ENCODE results near the gene ITPK1. TPM values are rescaled to one million over a fixed set of nuclear protein-coding genes. Genes with fewer than 3 reads are reported as not detected.

Gene ITPK1
- total RNA-seq, 2 donors from 2014 or later, result 53.8 to 85.0 TPM

GRCh38 chr14:92890830-92891588 is 224.7 kb downstream of the ITPK1 start:
- Histone ChIP-seq H3K27ac (no peak overlapping the region), H3K36me3 (no peaks in the 10 kb centered on the region), H3K9me3 (peaks cover 7% of the 10 kb centered on the region), H3K4me3 (no peak overlapping the region), H3K27me3 (replicated peaks; ENCODE audit: insufficient read depth) (no peaks in the 10 kb centered on the region), H3K4me1 (ENCODE audit: control insufficient read depth in 1 of 2, low read depth in 2 of 2) (no peaks in the 10 kb centered on the region)
- no peak for ATAC-seq (ENCODE audit: insufficient number of reproducible peaks, low FRiP score, low read depth)
- no peak for DNase-seq (ENCODE audit: low spot score)
- TF ChIP-seq CTCF (IDR thresholded peaks at IDR 0.05), result no peak

- TF ChIP-seq CTCF (IDR thresholded peaks at IDR 0.05), result no peak
- no peak overlapping the region for H3K4me3 ChIP-seq
- H3K27ac ChIP-seq, result no peak overlapping the region
- no peaks in the 10 kb centered on the region for H3K27me3 ChIP-seq (replicated peaks; ENCODE audit: insufficient read depth)
- no peak for DNase-seq (ENCODE audit: low spot score)
- ATAC-seq (ENCODE audit: insufficient number of reproducible peaks, low FRiP score, low read depth), result no peak
- H3K4me1 ChIP-seq (ENCODE audit: control insufficient read depth in 1 of 2, low read depth in 2 of 2), result no peaks in the 10 kb centered on the region
- H3K9me3 ChIP-seq, result peaks cover 7% of the 10 kb centered on the region
- no peaks in the 10 kb centered on the region for H3K36me3 ChIP-seq
Observed at GRCh38 chr14:92888896-92889295, 226.8 kb downstream of the ITPK1 start.

GRCh38 chr14:92887157-92887556 is 228.6 kb downstream of the ITPK1 start:
- no peaks in the 10 kb centered on the region for H3K9me3 ChIP-seq
- TF ChIP-seq CTCF (IDR thresholded peaks at IDR 0.05), result no peak
- DNase-seq (ENCODE audit: low spot score) (no peak), ATAC-seq (ENCODE audit: insufficient number of reproducible peaks, low FRiP score, low read depth) (no peak)
- no peak overlapping the region for H3K4me3 ChIP-seq
- H3K36me3 ChIP-seq, result no peaks in the 10 kb centered on the region
- no peaks in the 10 kb centered on the region for H3K27me3 ChIP-seq (replicated peaks; ENCODE audit: insufficient read depth)
- H3K27ac ChIP-seq, result no peak overlapping the region
- H3K4me1 ChIP-seq (ENCODE audit: control insufficient read depth in 1 of 2, low read depth in 2 of 2), result no peaks in the 10 kb centered on the region

Other genes starting within 250 kb of the ITPK1 start
- not detected for gene CHGA, start 192.8 kb downstream of the ITPK1 start, total RNA-seq
- gene MOAP1, start 69.0 kb upstream of the ITPK1 start, total RNA-seq, result 10 to 100 TPM; 26.0 to 28.6 TPM
- gene LYSET, start 69.4 kb upstream of the ITPK1 start, total RNA-seq, result 1 to 10 TPM; 3.2 to 5.2 TPM
- gene GON7, start 91.1 kb upstream of the ITPK1 start, total RNA-seq, result 1 to 10 TPM; 3.1 to 3.2 TPM
- gene UBR7, start 91.3 kb upstream of the ITPK1 start, total RNA-seq, result 10 to 100 TPM; 24.1 to 28.1 TPM
- 10 to 100 TPM; 21.9 to 30.5 TPM for gene BTBD7, start 217.1 kb upstream of the ITPK1 start, total RNA-seq
- gene COX8C, start 231.3 kb upstream of the ITPK1 start, total RNA-seq, result not detected